ENCODE measurements around the gene HOXD8.

The HOXD8 gene

DNA sequence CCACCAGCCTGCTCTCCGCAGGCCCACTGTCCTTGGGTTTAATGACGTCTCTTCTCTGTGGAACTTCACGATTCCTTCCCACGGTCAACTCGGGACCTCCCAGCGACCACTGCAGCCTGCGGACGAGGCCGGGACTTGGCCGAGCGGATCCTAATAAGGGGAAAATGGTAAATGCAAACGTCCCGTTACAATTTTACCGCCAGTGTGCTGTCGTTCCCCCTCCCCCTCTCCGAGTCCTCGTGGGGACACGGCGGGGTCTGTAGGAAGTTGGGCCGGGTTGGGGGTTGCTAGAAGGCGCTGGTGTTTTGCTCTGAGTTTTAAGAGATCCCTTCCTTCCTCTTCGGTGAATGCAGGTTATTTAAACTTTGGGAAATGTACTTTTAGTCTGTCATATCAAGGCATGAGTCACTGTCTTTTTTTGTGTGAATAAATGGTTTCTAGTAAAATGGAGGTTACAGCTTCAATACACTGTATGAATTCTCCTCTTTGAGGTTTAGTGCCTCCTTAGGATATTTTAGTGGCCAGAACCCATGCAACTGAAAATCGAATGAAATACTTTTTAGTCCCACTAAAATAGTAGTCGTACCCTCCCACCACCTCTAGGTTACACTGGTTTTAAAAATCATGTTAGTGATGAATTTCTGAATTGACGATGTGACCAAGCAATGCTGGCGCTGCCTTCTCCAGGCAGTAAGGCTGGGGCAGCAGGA lies 20.2 kb upstream of the HOXD8 start:
- Histone ChIP-seq H3K18ac (ENCODE audit: low read depth in 1 of 2, low read length in 2 of 2) (no peak overlapping the region), H2AFZ (ENCODE audit: low read depth, low read length) (no peak overlapping the region), H3K4me1 (ENCODE audit: control insufficient read depth, insufficient read depth, low read depth, low read length) (peaks cover 23% of the 10 kb centered on the region), H3K9me3 (ENCODE audit: control insufficient read depth, low read length) (no peaks in the 10 kb centered on the region), H2BK15ac (ENCODE audit: low read depth, poor library complexity, severe bottlenecking) (no peak overlapping the region), H2AK5ac (ENCODE audit: low read length, severe bottlenecking) (no peak overlapping the region), H2BK12ac (ENCODE audit: low read length in 2 of 2) (no peak overlapping the region), H3K27ac (ENCODE audit: low read length, poor library complexity, severe bottlenecking) (no peak overlapping the region), H4K91ac (ENCODE audit: low read length) (no peak overlapping the region), H3K36me3 (ENCODE audit: control insufficient read depth in 1 of 2, insufficient read depth in 2 of 2, low read depth in 1 of 2, low read length in 2 of 2) (no peaks in the 10 kb centered on the region), H3K14ac (ENCODE audit: low read length in 2 of 2) (no peak overlapping the region), H3K23ac (ENCODE audit: low read length in 2 of 2) (no peak overlapping the region), H4K8ac (ENCODE audit: low read length) (no peak overlapping the region), H3K4ac (ENCODE audit: low read depth in 1 of 2, low read length in 2 of 2) (no peak overlapping the region), H3K9ac (ENCODE audit: low read length) (no peak overlapping the region), H3K4me3 (ENCODE audit: insufficient read depth in 1 of 2, low read depth in 1 of 2, low read length in 2 of 2) (peak overlapping the region in 1 of 2 experiments; percentile 32), H3K79me1 (replicated peaks; ENCODE audit: low read length, poor library complexity, severe bottlenecking) (no peaks in the 10 kb centered on the region), H3K4me2 (ENCODE audit: low read length, poor library complexity, severe bottlenecking) (no peak overlapping the region), H2BK5ac (ENCODE audit: low read depth, low read length, poor library complexity, severe bottlenecking) (no peak overlapping the region), H2BK120ac (ENCODE audit: low read depth, low read length) (no peak overlapping the region), H3K27me3 (ENCODE audit: control insufficient read depth in 1 of 2, insufficient read depth in 1 of 2, low read length in 2 of 2) (peaks cover 90 to 93% of the 10 kb centered on the region in 2 experiments)
- WGBS: 10% methylated on average over 24 of the region's 26 CpGs
- no peak for DNase-seq

DNA sequence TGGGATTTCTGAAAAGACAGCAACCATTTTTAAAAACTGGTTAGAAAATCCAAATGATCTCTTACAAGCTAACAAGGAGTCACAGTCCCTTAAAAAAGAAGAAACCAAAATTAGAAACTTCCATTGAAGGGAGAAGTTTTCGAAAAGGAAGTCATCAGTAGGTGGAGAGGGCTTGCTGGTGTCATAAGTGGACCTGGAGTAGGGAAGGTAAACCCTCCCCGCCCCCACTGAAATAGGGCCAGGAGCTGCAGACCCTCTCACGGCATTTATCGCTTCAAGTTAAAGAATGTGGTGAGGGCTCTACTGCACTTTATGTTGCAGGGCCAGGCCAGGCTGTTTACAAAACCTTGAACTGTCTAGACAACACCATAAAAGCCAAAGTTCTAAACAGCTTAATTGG lies 19.6 kb upstream of the HOXD8 start:
- Histone ChIP-seq H2BK120ac (ENCODE audit: low read depth, low read length) (no peak overlapping the region), H3K4me2 (ENCODE audit: low read length, poor library complexity, severe bottlenecking) (no peak overlapping the region), H3K9me3 (ENCODE audit: control insufficient read depth, low read length) (no peaks in the 10 kb centered on the region), H2AFZ (ENCODE audit: low read depth, low read length) (no peak overlapping the region), H2BK5ac (ENCODE audit: low read depth, low read length, poor library complexity, severe bottlenecking) (no peak overlapping the region), H4K91ac (ENCODE audit: low read length) (no peak overlapping the region), H3K27ac (ENCODE audit: low read length, poor library complexity, severe bottlenecking) (no peak overlapping the region), H3K4me1 (ENCODE audit: control insufficient read depth, insufficient read depth, low read depth, low read length) (peaks cover 17% of the 10 kb centered on the region), H3K14ac (ENCODE audit: low read length in 2 of 2) (no peak overlapping the region), H2BK15ac (ENCODE audit: low read depth, poor library complexity, severe bottlenecking) (no peak overlapping the region), H2AK5ac (ENCODE audit: low read length, severe bottlenecking) (no peak overlapping the region), H2BK12ac (ENCODE audit: low read length in 2 of 2) (no peak overlapping the region), H3K36me3 (ENCODE audit: control insufficient read depth in 1 of 2, insufficient read depth in 2 of 2, low read depth in 1 of 2, low read length in 2 of 2) (no peaks in the 10 kb centered on the region), H3K9ac (ENCODE audit: low read length) (no peak overlapping the region), H3K4ac (ENCODE audit: low read depth in 1 of 2, low read length in 2 of 2) (no peak overlapping the region), H3K4me3 (ENCODE audit: insufficient read depth in 1 of 2, low read depth in 1 of 2, low read length in 2 of 2) (no peak overlapping the region), H3K27me3 (ENCODE audit: control insufficient read depth in 1 of 2, insufficient read depth in 1 of 2, low read length in 2 of 2) (peaks cover 90 to 93% of the 10 kb centered on the region in 2 experiments), H4K8ac (ENCODE audit: low read length) (no peak overlapping the region), H3K79me1 (replicated peaks; ENCODE audit: low read length, poor library complexity, severe bottlenecking) (no peaks in the 10 kb centered on the region), H3K23ac (ENCODE audit: low read length in 2 of 2) (no peak overlapping the region), H3K18ac (ENCODE audit: low read depth in 1 of 2, low read length in 2 of 2) (no peak overlapping the region)
- WGBS: 63% methylated on average over 1 of the region's 4 CpGs
- DNase-seq: no peak

DNA sequence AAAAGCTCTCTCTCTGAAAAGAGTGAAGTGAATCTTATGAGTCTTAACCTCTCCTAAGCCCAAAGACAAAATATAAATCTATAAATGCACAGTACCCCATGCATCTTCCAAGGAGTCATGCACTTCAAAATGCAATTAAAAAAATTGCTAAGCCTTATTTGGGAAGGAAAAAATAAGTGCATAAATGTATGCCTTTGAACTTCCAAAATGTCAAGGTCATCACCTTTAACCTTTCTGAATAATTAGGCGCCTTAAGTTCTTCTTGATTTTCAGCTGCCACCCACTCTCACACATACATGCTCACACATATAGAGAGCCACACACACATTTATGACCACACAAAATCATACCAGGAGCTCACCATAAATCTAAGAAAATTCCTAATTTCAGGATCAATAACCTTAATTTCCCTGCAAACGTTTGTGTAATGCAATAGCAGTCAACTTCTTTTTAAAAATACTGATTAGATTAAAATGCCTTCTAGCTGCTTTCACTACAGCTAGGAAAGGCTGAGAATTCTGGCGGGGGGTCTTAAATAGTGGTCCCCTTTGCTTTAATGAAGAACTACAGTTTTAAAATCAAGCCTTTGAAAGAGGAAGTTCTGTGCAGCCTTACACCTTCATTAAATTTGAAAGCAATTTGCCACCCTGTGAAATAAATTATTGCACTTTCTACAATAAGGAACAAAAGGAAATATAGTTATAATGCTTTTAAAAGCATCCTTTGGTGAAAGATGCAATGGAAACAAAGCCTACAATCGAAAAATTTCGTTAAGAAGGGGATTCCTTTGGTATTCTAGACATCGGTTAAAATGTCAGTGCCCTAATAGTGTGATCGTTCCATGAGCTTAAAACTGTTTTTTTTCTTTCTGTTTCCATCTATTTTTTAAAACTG lies 18.8 kb upstream of the HOXD8 start:
- no peaks in the 10 kb centered on the region for H3K9me3 ChIP-seq (ENCODE audit: control insufficient read depth, low read length)
- H3K27ac ChIP-seq (ENCODE audit: low read length, poor library complexity, severe bottlenecking): no peak overlapping the region
- H2AFZ ChIP-seq (ENCODE audit: low read depth, low read length): no peak overlapping the region
- peaks cover 90 to 92% of the 10 kb centered on the region in 2 experiments for H3K27me3 ChIP-seq (ENCODE audit: control insufficient read depth in 1 of 2, insufficient read depth in 1 of 2, low read length in 2 of 2)
- H3K79me1 ChIP-seq (replicated peaks; ENCODE audit: low read length, poor library complexity, severe bottlenecking): no peaks in the 10 kb centered on the region
- no peaks in the 10 kb centered on the region for H3K36me3 ChIP-seq (ENCODE audit: control insufficient read depth in 1 of 2, insufficient read depth in 2 of 2, low read depth in 1 of 2, low read length in 2 of 2)
- H2BK12ac ChIP-seq (ENCODE audit: low read length in 2 of 2): no peak overlapping the region
- WGBS: 51% methylated on average over 5 of the region's 7 CpGs
- no peak for DNase-seq
- no peak overlapping the region for H2BK5ac ChIP-seq (ENCODE audit: low read depth, low read length, poor library complexity, severe bottlenecking)
- peaks cover 16% of the 10 kb centered on the region for H3K4me1 ChIP-seq (ENCODE audit: control insufficient read depth, insufficient read depth, low read depth, low read length)
- H3K18ac ChIP-seq (ENCODE audit: low read depth in 1 of 2, low read length in 2 of 2): no peak overlapping the region
- H2BK120ac ChIP-seq (ENCODE audit: low read depth, low read length): no peak overlapping the region
- no peak overlapping the region for H3K14ac ChIP-seq (ENCODE audit: low read length in 2 of 2)
- H4K91ac ChIP-seq (ENCODE audit: low read length): no peak overlapping the region
- no peak overlapping the region for H2AK5ac ChIP-seq (ENCODE audit: low read length, severe bottlenecking)
- no peak overlapping the region for H4K8ac ChIP-seq (ENCODE audit: low read length)
- H2BK15ac ChIP-seq (ENCODE audit: low read depth, poor library complexity, severe bottlenecking): no peak overlapping the region
- peak overlapping the region; percentile 33 for H3K4me2 ChIP-seq (ENCODE audit: low read length, poor library complexity, severe bottlenecking)
- H3K4ac ChIP-seq (ENCODE audit: low read depth in 1 of 2, low read length in 2 of 2): no peak overlapping the region
- no peak overlapping the region for H3K9ac ChIP-seq (ENCODE audit: low read length)
- H3K23ac ChIP-seq (ENCODE audit: low read length in 2 of 2): no peak overlapping the region
- peak overlapping the region in 1 of 2 experiments; percentile 13 for H3K4me3 ChIP-seq (ENCODE audit: insufficient read depth in 1 of 2, low read depth in 1 of 2, low read length in 2 of 2)

DNA sequence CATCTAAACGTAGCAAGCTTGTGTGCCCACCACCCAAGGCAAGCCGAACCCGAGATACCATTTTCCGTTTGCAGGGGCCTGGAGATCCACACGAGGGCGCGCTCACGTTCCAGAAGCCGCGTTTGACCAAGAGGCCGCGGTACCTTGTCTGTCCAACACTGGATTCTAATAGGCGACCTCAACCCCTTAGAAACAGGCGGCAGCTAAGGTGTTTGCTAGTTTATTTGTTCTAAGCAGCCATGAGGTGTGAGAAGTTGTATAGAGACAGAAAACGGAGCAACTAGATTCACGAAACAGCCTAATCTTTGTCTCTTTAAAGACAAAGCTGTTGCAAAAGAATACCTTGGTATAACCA lies 18.2 kb upstream of the HOXD8 start:
- H3K4me3 ChIP-seq (ENCODE audit: insufficient read depth in 1 of 2, low read depth in 1 of 2, low read length in 2 of 2): peak overlapping the region in 1 of 2 experiments; percentile 13
- no peak overlapping the region for H4K91ac ChIP-seq (ENCODE audit: low read length)
- no peak overlapping the region for H4K8ac ChIP-seq (ENCODE audit: low read length)
- no peak overlapping the region for H3K9ac ChIP-seq (ENCODE audit: low read length)
- no peak overlapping the region for H2BK15ac ChIP-seq (ENCODE audit: low read depth, poor library complexity, severe bottlenecking)
- H3K4me1 ChIP-seq (ENCODE audit: control insufficient read depth, insufficient read depth, low read depth, low read length): peaks cover 21% of the 10 kb centered on the region
- H2BK5ac ChIP-seq (ENCODE audit: low read depth, low read length, poor library complexity, severe bottlenecking): no peak overlapping the region
- peaks cover 90 to 92% of the 10 kb centered on the region in 2 experiments for H3K27me3 ChIP-seq (ENCODE audit: control insufficient read depth in 1 of 2, insufficient read depth in 1 of 2, low read length in 2 of 2)
- H3K36me3 ChIP-seq (ENCODE audit: control insufficient read depth in 1 of 2, insufficient read depth in 2 of 2, low read depth in 1 of 2, low read length in 2 of 2): no peaks in the 10 kb centered on the region
- H3K18ac ChIP-seq (ENCODE audit: low read depth in 1 of 2, low read length in 2 of 2): no peak overlapping the region
- H2AFZ ChIP-seq (ENCODE audit: low read depth, low read length): no peak overlapping the region
- H3K14ac ChIP-seq (ENCODE audit: low read length in 2 of 2): no peak overlapping the region
- H3K4ac ChIP-seq (ENCODE audit: low read depth in 1 of 2, low read length in 2 of 2): no peak overlapping the region
- H2BK120ac ChIP-seq (ENCODE audit: low read depth, low read length): no peak overlapping the region
- no peak overlapping the region for H2AK5ac ChIP-seq (ENCODE audit: low read length, severe bottlenecking)
- no peaks in the 10 kb centered on the region for H3K9me3 ChIP-seq (ENCODE audit: control insufficient read depth, low read length)
- H3K27ac ChIP-seq (ENCODE audit: low read length, poor library complexity, severe bottlenecking): no peak overlapping the region
- H2BK12ac ChIP-seq (ENCODE audit: low read length in 2 of 2): no peak overlapping the region
- no peak for DNase-seq
- no peaks in the 10 kb centered on the region for H3K79me1 ChIP-seq (replicated peaks; ENCODE audit: low read length, poor library complexity, severe bottlenecking)
- under 1% methylated on average over 16 of the region's 16 CpGs for WGBS
- H3K4me2 ChIP-seq (ENCODE audit: low read length, poor library complexity, severe bottlenecking): peak overlapping the region; percentile 33
- no peak overlapping the region for H3K23ac ChIP-seq (ENCODE audit: low read length in 2 of 2)

Data from mesenchymal stem cell (in vitro differentiated cells and primary cell).